WERI-Rb-1 (cell line): ENCODE results near the gene PLA2R1.

ENCODE experiments used
- DNase-seq: peaks from one replicate; pipeline ENCODE4 v3.0.0-alpha.2; 2020
- H3K27ac ChIP-seq: fragments of 250-450 bp; sonication (Bioruptor Pico); 2 replicates; pipeline ENCODE4 v1.5.1; 2020; ENCODE audit warnings: mild to moderate bottlenecking, moderate library complexity
- H3K27me3 ChIP-seq: fragments of 250-450 bp; sonication (Bioruptor Pico); 2 replicates; pipeline ENCODE4 v1.5.1; 2021; ENCODE audit warnings: mild to moderate bottlenecking, low read depth, moderate library complexity; ENCODE audit not compliant: insufficient read depth, severe bottlenecking
- H3K36me3 ChIP-seq: fragments of 250-450 bp; sonication (Bioruptor Pico); 2 replicates; pipeline ENCODE4 v1.5.1; 2020; ENCODE audit warnings: mild to moderate bottlenecking, moderate library complexity
- H3K4me3 ChIP-seq: 2 replicates; pipeline ENCODE4 v1.5.1; 2011; ENCODE audit warnings: low read depth, mild to moderate bottlenecking, control low read depth, low read length
- H3K9me3 ChIP-seq: fragments of 250-450 bp; sonication (Bioruptor Pico); 2 replicates; pipeline ENCODE4 v1.5.1; 2021; ENCODE audit warnings: mild to moderate bottlenecking, moderate library complexity; ENCODE audit not compliant: severe bottlenecking
- TF ChIP-seq, protein P1 (sequence below): IDR thresholded peaks from 2 replicates; pipeline ENCODE4 v1.5.1; 2011; ENCODE audit warnings: low read depth, mild to moderate bottlenecking, control low read depth, inconsistent platforms, low read length

Gene PLA2R1

DNA sequence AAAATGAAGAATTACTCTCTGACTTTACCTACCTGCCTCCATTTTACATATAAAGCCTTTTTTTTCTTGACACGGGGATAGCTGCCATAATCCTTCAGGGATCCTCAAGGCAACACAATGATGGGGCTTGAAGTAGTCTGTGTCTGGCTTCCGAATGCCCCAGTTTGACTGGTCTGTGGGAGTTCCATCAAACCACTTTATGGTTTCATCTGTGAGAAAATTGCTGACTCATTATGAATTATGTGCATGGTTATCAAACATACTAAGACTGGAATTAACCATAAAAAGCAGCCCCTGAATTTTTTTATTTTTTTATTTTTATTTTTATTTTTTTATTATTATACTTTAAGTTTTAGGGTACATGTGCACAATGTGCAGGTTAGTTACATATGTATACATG, 117.5 kb downstream of the PLA2R1 start:
- Histone ChIP-seq H3K27me3 (no peaks in the 10 kb centered on the region), H3K4me3 (no peak overlapping the region), H3K36me3 (no peaks in the 10 kb centered on the region), H3K9me3 (no peaks in the 10 kb centered on the region), H3K27ac (no peak overlapping the region)
- TF ChIP-seq, protein P1, sequence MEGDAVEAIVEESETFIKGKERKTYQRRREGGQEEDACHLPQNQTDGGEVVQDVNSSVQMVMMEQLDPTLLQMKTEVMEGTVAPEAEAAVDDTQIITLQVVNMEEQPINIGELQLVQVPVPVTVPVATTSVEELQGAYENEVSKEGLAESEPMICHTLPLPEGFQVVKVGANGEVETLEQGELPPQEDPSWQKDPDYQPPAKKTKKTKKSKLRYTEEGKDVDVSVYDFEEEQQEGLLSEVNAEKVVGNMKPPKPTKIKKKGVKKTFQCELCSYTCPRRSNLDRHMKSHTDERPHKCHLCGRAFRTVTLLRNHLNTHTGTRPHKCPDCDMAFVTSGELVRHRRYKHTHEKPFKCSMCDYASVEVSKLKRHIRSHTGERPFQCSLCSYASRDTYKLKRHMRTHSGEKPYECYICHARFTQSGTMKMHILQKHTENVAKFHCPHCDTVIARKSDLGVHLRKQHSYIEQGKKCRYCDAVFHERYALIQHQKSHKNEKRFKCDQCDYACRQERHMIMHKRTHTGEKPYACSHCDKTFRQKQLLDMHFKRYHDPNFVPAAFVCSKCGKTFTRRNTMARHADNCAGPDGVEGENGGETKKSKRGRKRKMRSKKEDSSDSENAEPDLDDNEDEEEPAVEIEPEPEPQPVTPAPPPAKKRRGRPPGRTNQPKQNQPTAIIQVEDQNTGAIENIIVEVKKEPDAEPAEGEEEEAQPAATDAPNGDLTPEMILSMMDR, result no peak
- no peak for DNase-seq

DNA sequence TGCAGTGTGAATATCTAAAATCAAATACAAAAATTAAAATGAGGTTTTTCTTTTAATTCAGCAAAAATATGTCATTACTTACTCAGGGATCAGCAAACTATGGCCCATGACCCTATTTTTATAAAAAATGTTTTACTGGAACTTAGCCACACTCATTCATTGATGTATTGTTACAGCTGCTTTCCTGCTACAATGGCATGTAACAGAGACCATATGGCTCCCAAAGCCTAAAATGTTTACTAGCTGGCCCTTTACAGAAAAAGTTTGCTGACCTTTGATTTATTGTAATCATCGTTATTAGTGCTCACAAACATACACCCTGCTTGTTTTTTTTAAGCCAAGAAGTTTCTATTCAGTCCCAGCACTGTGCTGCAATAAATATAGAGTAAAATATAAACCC, 120.3 kb downstream of the PLA2R1 start:
- no peaks in the 10 kb centered on the region for H3K9me3 ChIP-seq
- DNase-seq, result no peak
- H3K27me3 ChIP-seq, result no peaks in the 10 kb centered on the region
- no peak overlapping the region for H3K4me3 ChIP-seq
- no peaks in the 10 kb centered on the region for H3K36me3 ChIP-seq
- TF ChIP-seq, protein P1, result no peak
- no peak overlapping the region for H3K27ac ChIP-seq

DNA sequence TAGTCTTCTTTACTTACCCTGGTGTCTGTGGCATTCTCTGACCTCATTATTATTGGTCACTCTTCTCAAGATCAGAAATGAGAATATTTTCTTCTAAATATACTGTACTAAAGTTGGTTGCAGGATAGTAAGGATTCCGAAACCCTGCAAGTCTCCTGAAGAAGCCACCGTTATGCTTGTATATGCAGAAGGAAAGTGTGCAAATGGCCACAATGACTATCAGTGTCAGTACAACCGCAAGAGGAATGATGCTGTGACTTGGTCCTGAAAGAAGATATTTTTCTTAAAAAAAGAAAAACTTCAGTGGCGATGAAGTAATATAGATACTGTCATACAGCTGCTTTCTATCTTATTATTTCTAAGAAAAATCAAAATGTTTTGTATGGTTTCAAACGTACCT, 120.7 kb downstream of the PLA2R1 start:
- H3K4me3 ChIP-seq, result no peak overlapping the region
- H3K36me3 ChIP-seq, result no peaks in the 10 kb centered on the region
- no peak overlapping the region for H3K27ac ChIP-seq
- no peaks in the 10 kb centered on the region for H3K27me3 ChIP-seq
- no peak for DNase-seq
- TF ChIP-seq, protein P1, result no peak
- no peaks in the 10 kb centered on the region for H3K9me3 ChIP-seq

DNA sequence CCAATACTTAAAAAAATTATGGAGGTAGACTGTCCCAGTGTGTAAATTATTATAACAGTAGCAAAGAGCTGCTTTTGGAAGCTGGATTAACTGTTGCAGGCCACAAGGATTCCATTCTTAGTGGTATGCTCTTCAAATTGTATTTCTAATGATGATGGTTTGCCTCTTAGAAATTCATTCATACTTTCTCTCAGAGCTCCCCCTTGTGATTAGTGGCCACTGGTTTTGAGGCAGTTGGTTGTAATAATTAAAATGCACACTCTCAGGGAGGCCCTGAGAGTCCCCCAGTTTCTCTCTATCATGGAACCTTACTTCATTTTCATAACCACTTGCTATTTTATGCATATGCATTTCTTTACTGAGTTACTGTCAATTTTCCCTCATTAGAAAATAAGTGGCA, 122.5 kb downstream of the PLA2R1 start:
- Histone ChIP-seq H3K36me3 (no peaks in the 10 kb centered on the region), H3K27me3 (no peaks in the 10 kb centered on the region), H3K4me3 (no peak overlapping the region), H3K9me3 (no peaks in the 10 kb centered on the region), H3K27ac (no peak overlapping the region)
- DNase-seq, result peak; percentile 15
- TF ChIP-seq, protein P1, result peak; percentile 15; the same call in 1 of the 2 replicates

DNA sequence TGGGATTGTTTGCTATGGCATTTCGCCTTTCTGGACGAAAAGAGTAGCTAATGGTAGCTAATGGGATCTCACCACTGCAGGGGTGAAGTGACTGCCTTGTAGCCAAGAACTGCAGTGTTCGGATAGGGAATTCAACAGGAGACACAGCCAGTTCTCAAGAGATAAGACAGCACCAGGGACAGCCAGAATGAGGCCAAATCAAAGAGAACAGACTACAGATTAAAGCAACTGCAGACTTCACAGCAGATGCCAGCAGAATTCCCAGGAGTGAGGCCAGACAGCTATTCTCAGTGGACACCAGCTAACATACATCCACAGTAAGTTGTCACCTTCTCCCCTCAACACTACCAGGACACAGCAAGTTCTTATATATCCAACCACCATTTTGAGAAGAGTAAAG, 124.0 kb downstream of the PLA2R1 start:
- Histone ChIP-seq H3K27ac (no peak overlapping the region), H3K9me3 (no peaks in the 10 kb centered on the region), H3K4me3 (no peak overlapping the region), H3K27me3 (no peaks in the 10 kb centered on the region), H3K36me3 (no peaks in the 10 kb centered on the region)
- TF ChIP-seq, protein P1, result no peak
- DNase-seq, result no peak

DNA sequence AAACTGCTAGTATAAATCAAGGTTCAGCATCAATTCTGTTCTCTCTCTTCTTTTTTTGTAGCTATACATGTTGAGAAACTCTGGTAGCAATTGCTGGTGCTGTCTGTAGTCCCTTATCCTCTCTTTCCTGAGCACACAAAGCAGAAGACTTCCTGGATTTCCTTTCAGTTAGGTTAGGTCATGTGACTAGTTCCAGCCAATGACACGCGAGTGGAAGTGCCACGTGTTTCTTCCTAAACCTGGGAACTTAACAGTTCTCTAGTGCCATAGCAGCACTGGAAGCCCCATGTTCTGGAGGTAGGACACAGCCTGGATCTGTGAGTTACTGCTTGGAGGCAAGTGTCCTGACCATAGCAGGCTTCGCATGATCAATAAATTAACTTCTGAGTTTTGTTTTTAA, 125.9 kb downstream of the PLA2R1 start:
- Histone ChIP-seq H3K4me3 (no peak overlapping the region), H3K36me3 (no peaks in the 10 kb centered on the region), H3K27ac (no peak overlapping the region), H3K9me3 (no peaks in the 10 kb centered on the region), H3K27me3 (no peaks in the 10 kb centered on the region)
- DNase-seq, result no peak
- TF ChIP-seq, protein P1, result no peak
